ENCODE measurements around the gene CREB5.
"Not testable (repeated sequence)": the region's sequence is repeated elsewhere in the genome, so short reads cannot be mapped to it uniquely, and the experiment has no call there.

Gene CREB5

GRCh38 chr7:28818996-28819395 is 406.7 kb downstream of the CREB5 start:
- no peak overlapping the region for H2AFZ ChIP-seq (ENCODE audit: low read depth, low read length)
- no peaks in the 10 kb centered on the region for H3K36me3 ChIP-seq (ENCODE audit: insufficient read depth, low read length)
- DNase-seq (no peak), ATAC-seq (ENCODE audit: insufficient read depth, low read depth) (no peak)
- no peaks in the 10 kb centered on the region for H3K79me2 ChIP-seq (ENCODE audit: insufficient read depth, low read length)
- H3K9ac ChIP-seq (ENCODE audit: low read depth, low read length): no peak overlapping the region
- no peak overlapping the region for H3K4me2 ChIP-seq (ENCODE audit: insufficient read depth, low read length)
- TF ChIP-seq EZH2 (IDR thresholded peaks at IDR 0.05; ENCODE audit: borderline replicate concordance, low read depth, low read length, severe bottlenecking) (no peak), CTCF (IDR thresholded peaks at IDR 0.05; ENCODE audit: borderline replicate concordance, extremely low read depth, low read length, poor library complexity, severe bottlenecking) (no peak)
- H3K4me1 ChIP-seq (ENCODE audit: insufficient read depth, low read length): no peaks in the 10 kb centered on the region
- no peak overlapping the region for H3K27ac ChIP-seq (ENCODE audit: low read length)
- peaks cover 11% of the 10 kb centered on the region for H3K27me3 ChIP-seq (ENCODE audit: insufficient read depth, low read length, poor library complexity)
- H3K4me3 ChIP-seq (ENCODE audit: low read depth in 1 of 2, low read length in 2 of 2): no peak overlapping the region
- H4K20me1 ChIP-seq (ENCODE audit: insufficient read depth, low read length): no peaks in the 10 kb centered on the region
- H3K9me3 ChIP-seq (ENCODE audit: insufficient read depth, low read length, severe bottlenecking): no peaks in the 10 kb centered on the region

DNA sequence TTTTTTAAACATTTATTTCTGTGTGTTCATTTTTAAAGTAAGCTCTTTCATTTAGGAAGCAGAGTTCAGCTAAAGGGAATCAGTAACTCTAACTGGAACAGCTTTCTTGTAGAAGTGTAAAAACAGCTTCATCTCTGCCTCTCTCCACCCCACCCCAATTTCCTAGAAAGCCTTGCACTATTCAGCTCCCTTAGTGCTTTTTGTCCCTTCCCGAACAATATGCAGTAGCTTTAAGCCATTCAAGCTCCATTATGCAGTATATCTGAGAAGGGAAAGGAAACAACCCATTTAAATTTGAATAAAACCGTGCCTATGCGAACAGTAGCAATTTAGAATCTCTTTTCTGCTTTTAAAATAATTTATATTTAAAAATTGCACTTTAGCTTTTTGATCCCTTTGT is 411.3 kb downstream of the CREB5 start:
- Histone ChIP-seq H3K27me3 (ENCODE audit: insufficient read depth, low read length, poor library complexity) (peaks cover 11% of the 10 kb centered on the region), H2AFZ (ENCODE audit: low read depth, low read length) (no peak overlapping the region), H3K4me2 (ENCODE audit: insufficient read depth, low read length) (no peak overlapping the region), H3K27ac (ENCODE audit: low read length) (no peak overlapping the region), H3K36me3 (ENCODE audit: insufficient read depth, low read length) (no peaks in the 10 kb centered on the region), H3K9me3 (ENCODE audit: insufficient read depth, low read length, severe bottlenecking) (no peaks in the 10 kb centered on the region), H3K4me1 (ENCODE audit: insufficient read depth, low read length) (no peaks in the 10 kb centered on the region), H3K9ac (ENCODE audit: low read depth, low read length) (no peak overlapping the region), H4K20me1 (ENCODE audit: insufficient read depth, low read length) (no peaks in the 10 kb centered on the region), H3K4me3 (ENCODE audit: low read depth in 1 of 2, low read length in 2 of 2) (no peak overlapping the region), H3K79me2 (ENCODE audit: insufficient read depth, low read length) (no peaks in the 10 kb centered on the region)
- DNase-seq (no peak), ATAC-seq (ENCODE audit: insufficient read depth, low read depth) (no peak)
- TF ChIP-seq EZH2 (IDR thresholded peaks at IDR 0.05; ENCODE audit: borderline replicate concordance, low read depth, low read length, severe bottlenecking) (no peak), CTCF (IDR thresholded peaks at IDR 0.05; ENCODE audit: borderline replicate concordance, extremely low read depth, low read length, poor library complexity, severe bottlenecking) (no peak)

DNA sequence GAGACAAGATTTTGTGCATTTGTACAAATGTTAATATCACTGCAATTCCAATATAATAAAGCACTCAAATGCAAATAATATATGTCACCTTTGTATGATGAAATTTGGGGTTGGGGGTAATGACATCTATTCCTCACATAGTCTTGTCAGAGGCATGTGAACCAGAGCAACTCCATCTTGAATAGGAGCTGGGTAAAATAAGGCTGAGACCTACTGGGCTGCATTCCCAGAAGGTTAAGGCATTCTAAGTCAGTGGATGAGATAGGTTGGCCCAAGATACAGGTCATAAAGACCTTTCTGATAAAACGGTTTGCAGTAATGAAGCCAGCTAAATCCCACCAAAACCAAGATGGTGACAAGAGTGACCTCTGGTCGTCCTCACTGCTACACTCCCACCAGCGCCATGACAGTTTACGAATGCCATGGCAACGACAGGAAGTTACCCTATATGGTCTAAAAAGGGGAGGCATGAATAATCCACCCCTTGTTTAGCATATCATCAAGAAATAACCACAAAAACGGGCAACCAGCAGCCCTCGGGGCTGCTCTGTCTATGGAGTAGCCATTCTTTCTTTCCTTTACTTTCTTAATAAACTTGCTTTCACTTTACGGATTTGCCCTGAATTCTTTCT is 413.6 kb downstream of the CREB5 start:
- not testable (repeated sequence) for H3K9me3 ChIP-seq (ENCODE audit: insufficient read depth, low read length, severe bottlenecking); H3K4me2 ChIP-seq (ENCODE audit: insufficient read depth, low read length)

DNA sequence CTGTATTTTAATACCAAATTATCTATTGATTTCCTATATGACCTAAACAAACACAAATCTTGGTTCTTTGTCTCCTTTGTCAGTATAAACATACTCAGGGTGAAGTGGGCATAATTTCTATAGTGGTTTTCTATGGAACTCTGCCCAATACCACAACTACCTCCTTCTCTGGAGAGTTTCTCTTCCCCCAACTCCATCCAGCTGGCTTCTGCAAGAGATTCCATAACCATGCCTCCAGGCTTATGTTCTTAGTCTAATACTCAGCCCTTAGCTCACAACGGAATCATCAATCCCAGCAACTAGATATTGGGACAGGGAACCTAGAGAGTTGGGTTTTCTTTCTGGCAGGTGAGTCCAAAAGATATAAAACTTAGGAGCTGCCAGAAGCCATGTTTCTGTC is 418.5 kb downstream of the CREB5 start:
- H3K79me2 ChIP-seq (ENCODE audit: insufficient read depth, low read length): no peaks in the 10 kb centered on the region
- TF ChIP-seq EZH2 (IDR thresholded peaks at IDR 0.05; ENCODE audit: borderline replicate concordance, low read depth, low read length, severe bottlenecking): no peak
- TF ChIP-seq CTCF (IDR thresholded peaks at IDR 0.05; ENCODE audit: borderline replicate concordance, extremely low read depth, low read length, poor library complexity, severe bottlenecking): no peak
- ATAC-seq (ENCODE audit: insufficient read depth, low read depth): no peak

More for the DNA sequence above, 413.6 kb downstream of the CREB5 start:
- H3K36me3 ChIP-seq (ENCODE audit: insufficient read depth, low read length); DNase-seq; H3K4me3 ChIP-seq (ENCODE audit: low read depth in 1 of 2, low read length in 2 of 2); H3K27me3 ChIP-seq (ENCODE audit: insufficient read depth, low read length, poor library complexity); H3K4me1 ChIP-seq (ENCODE audit: insufficient read depth, low read length); H3K27ac ChIP-seq (ENCODE audit: low read length); ATAC-seq (ENCODE audit: insufficient read depth, low read depth); H3K9ac ChIP-seq (ENCODE audit: low read depth, low read length); H3K79me2 ChIP-seq (ENCODE audit: insufficient read depth, low read length); H4K20me1 ChIP-seq (ENCODE audit: insufficient read depth, low read length); H2AFZ ChIP-seq (ENCODE audit: low read depth, low read length): not testable (repeated sequence)

More for the DNA sequence above, 418.5 kb downstream of the CREB5 start:
- no peak for DNase-seq
- H2AFZ ChIP-seq (ENCODE audit: low read depth, low read length): no peak overlapping the region
- H3K36me3 ChIP-seq (ENCODE audit: insufficient read depth, low read length): no peaks in the 10 kb centered on the region
- no peaks in the 10 kb centered on the region for H4K20me1 ChIP-seq (ENCODE audit: insufficient read depth, low read length)
- no peaks in the 10 kb centered on the region for H3K4me1 ChIP-seq (ENCODE audit: insufficient read depth, low read length)
- H3K9me3 ChIP-seq (ENCODE audit: insufficient read depth, low read length, severe bottlenecking): no peaks in the 10 kb centered on the region
- no peak overlapping the region for H3K4me3 ChIP-seq (ENCODE audit: low read depth in 1 of 2, low read length in 2 of 2)
- H3K4me2 ChIP-seq (ENCODE audit: insufficient read depth, low read length): no peak overlapping the region
- peaks cover 3% of the 10 kb centered on the region for H3K27me3 ChIP-seq (ENCODE audit: insufficient read depth, low read length, poor library complexity)
- no peak overlapping the region for H3K27ac ChIP-seq (ENCODE audit: low read length)
- H3K9ac ChIP-seq (ENCODE audit: low read depth, low read length): no peak overlapping the region

Data from DND-41 (cell line).